Left ventricle myocardium inferior (tissue), 1 donor: ENCODE results near the gene ADAT3. TPM values are rescaled to one million over a fixed set of nuclear protein-coding genes. Genes with fewer than 3 reads are reported as not detected.

Source experiments
- DNase-seq: peaks from one replicate; pipeline ENCODE4 v3.0.0-alpha.2; 2020
- H3K27ac ChIP-seq: fragments of 200-600 bp; replicated peaks from 2 replicates; pipeline ENCODE4 v1.8.0; 2021
- H3K27me3 ChIP-seq: fragments of 200-600 bp; 2 replicates; pipeline ENCODE4 v1.8.0; 2021; ENCODE audit warnings: low read depth
- H3K36me3 ChIP-seq: fragments of 200-600 bp; 2 replicates; pipeline ENCODE4 v1.8.0; 2021
- H3K4me1 ChIP-seq: fragments of 200-600 bp; 2 replicates; pipeline ENCODE4 v1.8.0; 2021
- H3K4me3 ChIP-seq: fragments of 200-600 bp; 2 replicates; pipeline ENCODE4 v1.8.0; 2021; ENCODE audit warnings: mild to moderate bottlenecking, moderate library complexity
- H3K9me3 ChIP-seq: fragments of 200-600 bp; replicated peaks from 2 replicates; pipeline ENCODE4 v1.8.0; 2021
- intact Hi-C: fragments of 100-400 bp; cut with micrococcal nuclease; formaldehyde crosslinking; loops from one replicate; pipeline ENCODE4 v1.11.0; 2022
- total RNA-seq: library from RNA; stranded (reverse); fragmentation: NEBNext Ultra II Directional; extraction: Animal tissue kit (Norgen Biotek cat#: 25700); gene quantifications from one replicate; pipeline ENCODE4 v1.2.1, GENCODE V29; 2021
- TF ChIP-seq, protein P1 (sequence below): fragments of 200-600 bp; IDR thresholded peaks from 2 replicates; pipeline ENCODE4 v1.8.0; 2021; ENCODE audit warnings: antibody characterized with exemption, mild to moderate bottlenecking, borderline replicate concordance
- donor health status: DM: no; HTN: yes; CAD: no; lungs with severe emphysema.

Gene ADAT3
- total RNA-seq, 1 donor from 2014 or later, result 1.8 TPM

DNA sequence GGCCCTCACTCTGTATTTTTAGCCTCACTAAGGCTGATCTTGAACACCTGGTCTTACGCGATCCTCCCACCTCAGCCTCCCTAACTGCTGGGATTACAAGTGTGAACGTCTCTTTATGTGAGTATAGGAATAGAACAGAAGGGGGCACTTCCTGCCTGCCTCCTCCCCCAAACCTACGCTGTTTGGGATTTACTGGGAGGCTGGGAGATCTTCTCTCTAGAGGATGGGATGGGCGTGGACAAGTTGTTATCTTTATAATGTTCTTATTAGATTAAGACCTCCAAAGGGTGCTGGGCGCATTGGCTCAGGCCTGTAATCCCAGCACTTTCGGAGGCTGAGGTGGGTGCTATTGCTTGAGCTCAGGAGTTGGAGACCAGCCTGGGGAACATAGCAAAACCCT lies 32.9 kb downstream of the ADAT3 start:
- H3K27ac ChIP-seq, result no peak overlapping the region
- intact Hi-C loops, result no loop called here
- no peak for DNase-seq
- no peaks in the 10 kb centered on the region for H3K27me3 ChIP-seq
- H3K4me3 ChIP-seq, result no peak overlapping the region
- no peaks in the 10 kb centered on the region for H3K9me3 ChIP-seq
- H3K4me1 ChIP-seq, result peaks cover 37% of the 10 kb centered on the region
- TF ChIP-seq, protein P1, sequence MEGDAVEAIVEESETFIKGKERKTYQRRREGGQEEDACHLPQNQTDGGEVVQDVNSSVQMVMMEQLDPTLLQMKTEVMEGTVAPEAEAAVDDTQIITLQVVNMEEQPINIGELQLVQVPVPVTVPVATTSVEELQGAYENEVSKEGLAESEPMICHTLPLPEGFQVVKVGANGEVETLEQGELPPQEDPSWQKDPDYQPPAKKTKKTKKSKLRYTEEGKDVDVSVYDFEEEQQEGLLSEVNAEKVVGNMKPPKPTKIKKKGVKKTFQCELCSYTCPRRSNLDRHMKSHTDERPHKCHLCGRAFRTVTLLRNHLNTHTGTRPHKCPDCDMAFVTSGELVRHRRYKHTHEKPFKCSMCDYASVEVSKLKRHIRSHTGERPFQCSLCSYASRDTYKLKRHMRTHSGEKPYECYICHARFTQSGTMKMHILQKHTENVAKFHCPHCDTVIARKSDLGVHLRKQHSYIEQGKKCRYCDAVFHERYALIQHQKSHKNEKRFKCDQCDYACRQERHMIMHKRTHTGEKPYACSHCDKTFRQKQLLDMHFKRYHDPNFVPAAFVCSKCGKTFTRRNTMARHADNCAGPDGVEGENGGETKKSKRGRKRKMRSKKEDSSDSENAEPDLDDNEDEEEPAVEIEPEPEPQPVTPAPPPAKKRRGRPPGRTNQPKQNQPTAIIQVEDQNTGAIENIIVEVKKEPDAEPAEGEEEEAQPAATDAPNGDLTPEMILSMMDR, result no peak
- no peaks in the 10 kb centered on the region for H3K36me3 ChIP-seq

DNA sequence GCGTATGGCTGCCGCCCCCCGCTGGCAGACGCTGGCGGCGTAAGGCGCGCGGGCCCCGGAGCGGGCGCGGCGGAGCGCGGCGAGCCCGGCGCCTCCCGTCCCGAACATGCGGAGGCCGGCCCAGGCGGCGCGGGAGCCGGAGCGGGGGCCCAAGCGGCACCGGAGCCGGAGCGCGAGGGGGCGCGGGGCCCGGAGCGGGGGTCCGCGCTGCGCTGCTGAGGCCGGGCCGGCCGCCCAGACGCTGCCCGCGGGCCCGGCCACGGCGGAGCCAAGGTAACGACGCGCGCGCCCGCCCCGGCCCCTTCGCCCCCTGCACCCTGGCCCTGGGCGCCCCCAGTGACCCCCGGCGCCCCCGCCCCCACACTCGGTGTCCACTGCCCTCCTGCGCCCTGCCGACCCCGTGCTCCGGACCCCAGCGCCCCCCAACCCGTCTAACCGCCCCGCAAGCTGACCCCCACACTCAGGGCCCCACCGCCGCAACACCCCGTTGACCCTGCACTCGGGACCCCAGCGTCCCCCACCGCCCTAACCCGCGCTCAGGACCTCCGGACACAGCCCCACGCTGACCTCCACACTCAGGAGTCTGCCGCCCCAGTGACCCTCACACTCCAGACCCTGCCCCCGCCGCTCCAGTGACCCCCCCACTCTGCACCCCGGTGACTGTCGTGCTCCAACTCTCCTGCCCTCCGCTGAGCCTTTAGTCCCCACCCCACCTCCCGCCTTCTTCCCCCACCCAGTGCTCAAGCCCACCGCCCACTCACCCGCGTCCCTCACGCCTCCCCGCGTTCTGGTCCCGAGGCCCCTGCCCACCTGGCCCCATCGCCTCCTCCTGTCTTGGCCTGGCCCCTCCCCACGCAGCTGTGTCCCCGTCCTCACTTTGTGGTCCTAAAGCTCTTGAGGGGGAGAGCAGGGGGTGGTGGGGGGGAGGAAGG lies 36.2 kb downstream of the ADAT3 start, which contains the start of gene CSNK1G2:
Gene CSNK1G2, plus strand, starts transcription at position 27 of the 932 bp plus-strand sequence. CDS start 28,601 bp downstream, outside the sequence.
- TF ChIP-seq, protein P1, result peak; percentile 26
- intact Hi-C loops, result no loop called here
- H3K27ac ChIP-seq, result peak within 1 kb of the TSS; percentile 99
- H3K4me3 ChIP-seq, result peak within 1 kb of the TSS; percentile 81
- H3K27me3 ChIP-seq, result no peaks in the 10 kb centered on the region
- H3K9me3 ChIP-seq, result no peaks in the 10 kb centered on the region
- H3K36me3 ChIP-seq, result no peaks in the 10 kb centered on the region
- DNase-seq, result no peak
- H3K4me1 ChIP-seq, result peaks cover 52% of the 10 kb centered on the region

DNA sequence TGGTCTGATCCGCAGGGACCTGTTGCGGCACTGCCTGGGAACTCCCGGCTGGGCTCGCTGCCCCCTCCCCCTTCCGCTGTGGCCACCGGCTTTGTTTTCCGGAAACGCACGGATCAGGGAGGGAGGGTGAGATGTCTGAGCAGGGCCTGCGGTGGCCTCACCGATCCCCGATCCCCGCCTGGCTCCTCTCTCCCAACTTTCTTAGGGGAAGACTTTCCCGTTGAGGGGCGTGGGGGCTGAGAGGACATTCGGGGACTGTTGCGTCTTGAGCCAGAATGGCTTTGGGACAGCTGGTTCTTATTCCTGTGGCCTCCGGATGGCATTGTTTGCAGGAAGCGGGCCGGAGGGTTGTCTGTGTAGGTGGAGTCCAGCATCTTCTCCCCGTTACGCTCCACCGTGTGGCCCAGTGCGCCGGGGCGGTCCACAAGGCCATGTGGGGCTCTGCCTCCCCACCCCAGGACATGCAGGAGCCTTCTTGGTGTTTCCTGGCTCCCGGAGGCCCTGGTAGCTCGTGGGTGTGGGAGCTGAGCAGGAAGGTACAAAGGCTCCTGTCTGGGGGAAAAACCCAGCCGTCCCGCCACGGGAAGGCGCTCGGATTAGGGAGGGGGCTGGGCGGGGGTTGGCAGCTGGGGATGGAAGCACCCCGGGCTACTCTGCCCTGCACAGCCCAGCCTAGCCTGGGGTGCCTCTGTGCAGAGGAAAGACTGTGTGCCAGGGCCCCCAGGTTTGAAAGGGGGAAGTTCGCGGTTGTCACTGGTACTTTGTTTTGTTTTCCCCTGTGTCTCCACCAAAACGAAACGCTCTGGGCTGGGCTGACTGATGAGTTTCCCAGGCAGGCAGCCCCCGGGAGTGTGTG lies 37.1 kb downstream of the ADAT3 start:
- intact Hi-C loops, result no loop called here

DNA sequence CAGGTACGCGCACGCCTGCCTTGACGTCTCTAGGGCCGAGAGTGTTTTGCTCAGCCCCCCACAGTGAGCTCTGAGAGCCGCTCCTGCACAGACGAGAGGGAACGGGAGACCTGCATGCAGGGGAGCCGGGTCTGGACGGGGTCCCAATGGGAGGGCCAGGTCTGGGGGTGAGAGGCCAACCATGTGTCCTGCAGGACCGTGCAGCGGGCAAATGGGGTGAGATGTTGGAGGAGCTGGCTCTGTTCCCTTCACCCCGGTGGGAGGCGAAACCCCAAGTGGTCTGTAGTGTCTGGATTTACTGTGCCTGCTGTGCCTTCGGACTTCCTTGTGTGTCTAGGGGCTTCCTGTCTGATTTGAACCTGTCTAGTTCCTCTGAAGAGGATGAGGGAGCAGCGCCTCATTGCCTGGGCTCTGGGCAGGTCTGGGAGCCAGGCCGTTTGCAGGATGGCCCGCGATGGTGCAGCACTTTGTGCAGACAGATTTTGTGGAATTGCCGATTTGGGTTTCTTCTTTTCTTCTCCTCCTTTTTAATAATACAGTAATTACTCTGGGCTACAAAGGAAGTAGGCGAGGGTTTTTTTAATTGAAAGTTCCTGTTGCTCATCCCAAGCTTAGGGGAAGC lies 37.8 kb downstream of the ADAT3 start:
- TF ChIP-seq, protein P1, result no peak
- Histone ChIP-seq H3K36me3 (no peaks in the 10 kb centered on the region), H3K4me3 (peak overlapping the region; percentile 81), H3K4me1 (peaks cover 57% of the 10 kb centered on the region), H3K27ac (peak overlapping the region; percentile 99), H3K27me3 (no peaks in the 10 kb centered on the region), H3K9me3 (no peaks in the 10 kb centered on the region)
- intact Hi-C loops, result no loop called here
- DNase-seq, result no peak

More for the DNA sequence above, 37.1 kb downstream of the ADAT3 start:
- TF ChIP-seq, protein P1, result no peak
- Histone ChIP-seq H3K4me3 (peak overlapping the region; percentile 81), H3K27me3 (no peaks in the 10 kb centered on the region), H3K9me3 (no peaks in the 10 kb centered on the region), H3K27ac (peak overlapping the region; percentile 99), H3K4me1 (peaks cover 55% of the 10 kb centered on the region), H3K36me3 (no peaks in the 10 kb centered on the region)
- DNase-seq, result peak; percentile 66

DNA sequence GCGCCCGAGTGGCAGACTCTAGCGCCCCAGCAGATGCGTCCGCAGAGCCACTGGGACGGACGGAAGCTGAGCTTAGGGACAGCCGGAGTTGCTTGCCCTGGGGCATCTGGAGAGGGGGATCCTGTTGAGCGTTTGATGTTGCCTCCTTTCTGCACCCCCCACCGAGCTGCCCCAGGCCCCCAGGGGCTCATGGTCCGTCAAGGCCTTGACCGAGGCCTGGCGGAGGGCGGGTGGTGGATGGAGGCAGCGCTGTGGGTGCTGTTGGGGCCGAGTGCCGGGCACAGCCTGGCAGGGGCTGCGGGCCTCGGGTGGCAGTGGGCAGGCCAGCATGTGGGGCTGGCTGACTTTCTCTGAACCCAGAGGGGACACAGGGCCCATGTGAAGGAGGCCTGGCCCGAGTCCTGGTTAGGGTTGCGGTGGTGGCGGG lies 38.5 kb downstream of the ADAT3 start:
- Histone ChIP-seq H3K27ac (no peak overlapping the region), H3K36me3 (no peaks in the 10 kb centered on the region), H3K27me3 (no peaks in the 10 kb centered on the region), H3K4me3 (no peak overlapping the region), H3K9me3 (no peaks in the 10 kb centered on the region), H3K4me1 (peaks cover 57% of the 10 kb centered on the region)
- no peak for DNase-seq
- TF ChIP-seq, protein P1, result no peak
- intact Hi-C loops, result no loop called here
